Stimulated activated CD4-positive, alpha-beta T cell treated with anti-CD3 and anti-CD28 coated beads, Interleukin-1b, Interleukin-23, amount 100 ng/mL, for 24 hours (primary cell): ENCODE results near the gene NDUFV3.
"Not testable (repeated sequence)": the region's sequence is repeated elsewhere in the genome, so short reads cannot be mapped to it uniquely, and the experiment has no call there.

Source experiments
- DNase-seq, 4 experiments: peaks; one replicate each; pipeline ENCODE4 v3.0.0-alpha.2; 2020; ENCODE audit warnings: low read depth in 4 of 4, low spot score in 1 of 4

NDUFV3 gene

GRCh38 chr21:42883921-42884320, 9.2 kb upstream of the NDUFV3 start:
- DNase-seq: no peak

- no peak for DNase-seq
Observed at GRCh38 chr21:42887326-42887725, 5.8 kb upstream of the NDUFV3 start.

GRCh38 chr21:42892582-42892930, 553 bp upstream of the NDUFV3 start:
- DNase-seq: no peak

GRCh38 chr21:42900446-42900845, 7.3 kb downstream of the NDUFV3 start:
- no peak for DNase-seq

- DNase-seq: no peak
Observed at GRCh38 chr21:42903817-42904216, 10.7 kb downstream of the NDUFV3 start.

GRCh38 chr21:42905195-42905594, 12.1 kb downstream of the NDUFV3 start:
- no peak for DNase-seq

- DNase-seq: no peak
Observed at GRCh38 chr21:42906233-42906632, 13.1 kb downstream of the NDUFV3 start.

- DNase-seq: not testable (repeated sequence)
Observed at GRCh38 chr21:42908484-42908883, 15.4 kb downstream of the NDUFV3 start.

GRCh38 chr21:42911920-42912319, 18.8 kb downstream of the NDUFV3 start:
- not testable (repeated sequence) for DNase-seq

- no peak for DNase-seq
Observed at GRCh38 chr21:42913476-42913875, 20.4 kb downstream of the NDUFV3 start.

GRCh38 chr21:42918291-42918690, 25.2 kb downstream of the NDUFV3 start:
- no peak for DNase-seq

GRCh38 chr21:42921927-42922326, 28.8 kb downstream of the NDUFV3 start:
- no peak for DNase-seq

- no peak for DNase-seq
Observed at GRCh38 chr21:42922918-42923317, 29.8 kb downstream of the NDUFV3 start.

GRCh38 chr21:42923553-42924432, 30.7 kb downstream of the NDUFV3 start:
- DNase-seq: peak; percentile 26 to 60 (median 47)

- DNase-seq: no peak
Observed at GRCh38 chr21:42924433-42924751, 31.3 kb downstream of the NDUFV3 start.

GRCh38 chr21:42925114-42925926, 32.2 kb downstream of the NDUFV3 start, which contains the start of gene ERVH48-1:
Gene ERVH48-1, minus strand, starts transcription at chr21:42925630. Its CDS starts 6,624 bp downstream, at chr21:42919006.
- no peak for DNase-seq

GRCh38 chr21:42927474-42928200, 34.5 kb downstream of the NDUFV3 start:
- DNase-seq: not testable (repeated sequence)

GRCh38 chr21:42929969-42930368, 36.9 kb downstream of the NDUFV3 start:
- DNase-seq: no peak

GRCh38 chr21:42931560-42932235, 38.6 kb downstream of the NDUFV3 start:
- no peak for DNase-seq

GRCh38 chr21:42932378-42933136, 39.4 kb downstream of the NDUFV3 start:
- DNase-seq: not testable (repeated sequence)
